ENCODE measurements around the gene DDX47. TPM values are rescaled to one million over a fixed set of nuclear protein-coding genes. Genes with fewer than 3 reads are reported as not detected.
"Not testable (repeated sequence)": the region's sequence is repeated elsewhere in the genome, so short reads cannot be mapped to it uniquely, and the experiment has no call there.

Gene DDX47
- total RNA-seq, 1 experiment from 2014 or later, result 172 TPM

DNA sequence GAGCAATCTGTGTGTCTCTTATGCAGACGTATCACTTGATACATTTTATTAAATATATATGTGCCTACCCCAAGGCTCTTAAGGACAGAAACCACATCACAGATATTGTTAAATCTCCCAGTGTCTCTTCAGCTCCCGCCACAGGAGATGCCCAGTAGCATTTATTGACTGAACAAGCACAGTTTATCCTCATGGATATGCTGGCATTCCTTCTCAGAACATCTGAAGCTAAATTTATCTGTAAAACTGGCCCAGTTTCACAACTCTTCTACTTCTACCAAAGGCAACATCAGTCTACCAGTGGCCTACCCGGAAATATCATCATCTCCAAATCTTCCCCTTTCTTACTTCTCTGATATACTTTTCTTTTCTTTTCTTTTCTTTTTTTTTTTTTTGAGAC is 17.0 kb upstream of the DDX47 start:
- no peak for DNase-seq (ENCODE audit: low spot score)
- in situ Hi-C loops (cut with HindIII; ENCODE audit: low sequenced_read_pairs), result no loop called here

DNA sequence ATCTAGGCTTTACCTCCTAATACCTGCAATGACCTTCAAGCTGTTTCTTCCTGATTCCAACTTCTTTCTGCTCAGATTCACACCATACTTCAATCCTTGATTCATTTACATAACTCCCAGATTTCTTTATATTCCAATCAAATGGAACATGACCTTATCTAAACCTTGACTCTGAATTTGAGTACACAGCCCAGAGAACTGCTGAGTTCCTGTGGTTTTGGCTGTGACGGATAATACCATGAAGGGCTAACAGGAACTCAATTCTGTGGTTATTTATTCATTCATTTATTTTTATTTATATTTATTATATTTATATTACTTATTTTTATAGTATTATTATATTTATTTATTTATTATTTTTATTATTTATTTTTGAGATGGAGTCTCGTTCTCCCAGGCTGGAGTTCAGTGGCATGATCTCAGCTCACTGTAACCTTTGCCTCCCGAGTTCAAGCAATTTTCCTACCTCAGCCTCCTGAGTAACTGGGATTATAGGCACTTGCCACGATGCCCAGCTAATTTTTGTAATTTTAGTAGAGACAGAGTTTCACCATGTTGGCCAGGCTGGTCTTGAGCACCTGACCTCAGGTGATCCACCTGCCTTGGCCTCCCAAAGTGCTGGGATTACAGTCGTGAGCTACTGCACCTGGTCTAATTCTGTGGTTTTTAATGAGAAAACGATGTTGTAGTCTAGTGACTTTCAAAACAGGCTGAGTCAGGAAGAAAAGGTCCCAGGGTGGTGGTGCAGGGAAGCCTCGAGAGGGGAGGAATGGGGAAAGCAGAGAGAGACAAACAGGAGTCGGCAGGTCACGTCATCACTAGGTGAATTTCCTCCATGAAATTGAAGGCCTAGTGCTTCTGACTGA is 16.0 kb upstream of the DDX47 start:
- in situ Hi-C loops (cut with HindIII; ENCODE audit: low sequenced_read_pairs), result no loop called here
- no peak for DNase-seq (ENCODE audit: low spot score)

DNA sequence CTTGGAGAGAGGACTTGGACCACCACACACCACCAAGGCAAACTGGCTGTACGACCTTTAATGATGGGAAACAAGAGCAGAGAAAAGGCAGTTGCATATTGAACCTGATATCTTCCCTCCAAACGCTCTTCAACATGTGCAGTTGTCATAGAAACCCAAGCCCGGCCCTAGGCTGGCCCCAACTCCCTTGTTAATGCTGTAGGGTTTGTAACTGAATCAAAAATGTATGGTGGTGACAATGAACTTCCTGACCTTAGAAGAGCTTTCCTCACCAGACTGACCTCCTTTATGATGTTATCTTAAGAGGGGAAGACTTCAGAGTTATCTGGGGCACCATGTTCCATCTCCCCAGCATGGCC is 15.4 kb upstream of the DDX47 start:
- no peak for DNase-seq (ENCODE audit: low spot score)
- in situ Hi-C loops (cut with HindIII; ENCODE audit: low sequenced_read_pairs), result no loop called here

DNA sequence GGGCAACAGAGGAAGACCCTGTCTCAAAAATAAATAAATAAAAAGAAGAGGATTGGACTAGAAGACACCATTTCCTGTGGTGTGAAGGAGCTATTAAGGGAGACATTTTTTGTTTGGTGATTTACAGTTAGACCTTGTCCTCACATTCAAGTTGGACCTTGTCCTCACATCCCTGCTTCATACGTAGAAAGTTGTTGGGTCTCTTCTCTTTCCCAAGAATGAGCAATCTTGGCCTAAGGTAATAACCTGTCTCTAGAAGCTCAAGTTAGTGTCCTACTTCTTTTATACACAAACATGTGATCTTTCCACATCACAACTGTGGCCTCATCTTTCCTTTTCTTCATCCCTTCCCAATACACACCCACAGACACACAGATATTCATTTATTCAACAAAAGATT is 14.7 kb upstream of the DDX47 start:
- no peak for DNase-seq (ENCODE audit: low spot score)
- in situ Hi-C loops (cut with HindIII; ENCODE audit: low sequenced_read_pairs), result no loop called here

DNA sequence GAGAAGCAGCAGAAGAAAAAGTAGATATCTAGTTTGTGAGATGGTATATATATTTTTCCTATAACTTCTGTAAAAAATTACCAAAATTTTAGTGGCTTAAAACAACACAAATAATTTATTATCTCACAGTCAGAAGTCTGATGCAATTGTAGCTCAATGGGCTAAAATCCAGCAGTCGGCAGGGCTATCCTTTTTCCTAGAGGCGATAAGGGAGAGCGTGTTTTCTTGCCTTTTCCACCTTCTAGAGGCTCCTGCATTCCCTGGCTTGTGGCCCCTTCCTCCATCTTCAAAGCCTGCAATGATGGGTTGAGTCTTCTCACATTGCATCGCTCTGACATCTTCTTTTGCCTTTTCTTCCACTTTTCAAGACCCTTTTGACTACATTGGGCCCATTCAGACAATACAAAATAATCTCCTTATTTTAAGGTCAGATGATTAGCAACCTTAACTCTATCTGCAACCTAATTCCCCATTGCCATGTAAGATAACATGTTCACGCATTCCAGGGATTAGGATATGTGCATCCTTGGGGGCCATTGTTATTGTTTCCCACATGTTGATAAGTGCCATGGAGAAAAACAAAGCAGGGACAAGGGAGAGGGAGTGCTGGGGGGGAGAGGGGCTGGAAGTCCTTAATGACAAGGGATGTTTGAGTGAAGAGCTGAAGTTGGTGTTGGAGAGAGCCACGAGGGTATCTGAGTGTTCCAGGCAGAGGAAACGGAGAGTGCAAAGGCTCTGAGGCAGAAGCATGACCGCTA is 13.8 kb upstream of the DDX47 start:
- no peak for DNase-seq (ENCODE audit: low spot score)
- in situ Hi-C loops (cut with HindIII; ENCODE audit: low sequenced_read_pairs), result no loop called here

DNA sequence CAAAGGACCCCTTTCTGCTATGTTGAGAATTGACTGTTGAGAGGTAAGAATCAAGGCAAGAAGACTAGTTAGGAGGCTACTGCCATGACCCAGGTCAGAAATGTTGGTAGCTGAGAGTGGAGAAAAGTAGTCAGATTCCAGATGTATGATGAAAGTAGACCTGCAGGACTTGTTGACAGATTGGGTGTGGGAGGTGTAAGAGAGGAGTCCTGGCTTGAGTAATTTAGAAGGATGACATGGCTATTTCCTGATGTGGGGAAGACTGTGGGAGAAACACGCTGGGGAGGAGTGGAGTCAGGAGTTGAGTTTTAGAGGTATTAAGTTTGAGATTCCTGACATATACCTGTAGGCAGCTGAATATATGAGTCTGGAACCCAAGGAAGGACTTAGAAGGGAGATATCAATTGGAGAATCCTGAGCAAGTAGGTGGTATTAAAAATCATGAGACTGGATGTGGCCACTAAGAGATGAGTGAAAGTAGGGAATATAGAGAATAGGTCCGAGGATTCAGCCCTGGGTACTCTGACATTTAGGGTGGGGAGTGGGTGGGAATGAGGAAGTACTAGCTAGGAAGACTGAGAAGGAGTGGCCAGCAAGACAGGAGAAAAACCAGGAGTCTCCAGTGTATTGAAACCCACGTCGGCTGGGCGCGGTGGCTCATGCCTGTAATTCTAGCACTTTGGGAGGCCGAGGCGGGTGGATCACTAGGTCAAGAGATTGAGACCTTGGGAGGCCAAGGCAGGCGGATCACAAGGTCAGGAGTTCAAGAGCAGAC is 12.6 kb upstream of the DDX47 start:
- DNase-seq (ENCODE audit: low spot score), result no peak
- in situ Hi-C loops (cut with HindIII; ENCODE audit: low sequenced_read_pairs), result no loop called here

DNA sequence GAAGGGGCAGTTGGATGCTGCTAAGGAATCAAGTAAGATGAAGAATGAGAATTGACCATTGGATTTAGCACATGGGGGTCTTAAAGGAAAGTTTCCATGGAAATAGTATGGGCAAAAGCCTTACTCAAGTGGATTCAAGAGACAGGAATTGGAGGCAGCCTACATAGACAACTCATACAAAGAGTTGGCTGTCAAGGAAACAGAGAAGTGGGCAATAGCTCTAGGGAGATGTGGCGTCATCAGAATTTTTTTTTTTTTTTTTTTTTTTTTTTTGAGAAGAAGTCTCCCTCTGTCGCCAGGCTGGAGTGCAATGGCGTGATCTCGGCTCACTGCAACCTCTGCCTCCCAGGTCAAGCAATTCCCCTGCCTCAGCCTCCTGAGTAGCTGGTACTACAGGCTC is 11.5 kb upstream of the DDX47 start:
- DNase-seq (ENCODE audit: low spot score); in situ Hi-C loops (cut with HindIII; ENCODE audit: low sequenced_read_pairs): not testable (repeated sequence)

DNA sequence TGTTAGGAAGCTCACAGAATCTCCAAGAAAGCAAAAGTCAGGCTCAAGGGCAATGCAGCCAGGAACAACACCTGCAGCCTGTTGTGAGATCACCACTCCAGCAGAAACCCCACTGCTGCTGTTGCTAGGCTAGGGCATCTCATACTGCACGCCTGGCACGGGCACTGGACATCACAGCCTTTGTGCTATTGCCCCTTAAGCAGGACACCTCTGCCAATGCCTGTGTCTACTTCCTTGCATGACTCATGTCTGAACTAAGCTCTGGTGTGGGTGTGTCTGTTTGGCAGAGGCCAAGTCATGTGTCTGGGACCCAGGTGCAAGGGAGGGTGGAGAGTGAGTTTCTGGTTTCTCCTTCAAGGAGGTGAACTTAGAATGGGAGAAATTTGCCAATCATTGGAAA is 10.0 kb upstream of the DDX47 start:
- in situ Hi-C loops (cut with HindIII; ENCODE audit: low sequenced_read_pairs), result no loop called here
- no peak for DNase-seq (ENCODE audit: low spot score)

DNA sequence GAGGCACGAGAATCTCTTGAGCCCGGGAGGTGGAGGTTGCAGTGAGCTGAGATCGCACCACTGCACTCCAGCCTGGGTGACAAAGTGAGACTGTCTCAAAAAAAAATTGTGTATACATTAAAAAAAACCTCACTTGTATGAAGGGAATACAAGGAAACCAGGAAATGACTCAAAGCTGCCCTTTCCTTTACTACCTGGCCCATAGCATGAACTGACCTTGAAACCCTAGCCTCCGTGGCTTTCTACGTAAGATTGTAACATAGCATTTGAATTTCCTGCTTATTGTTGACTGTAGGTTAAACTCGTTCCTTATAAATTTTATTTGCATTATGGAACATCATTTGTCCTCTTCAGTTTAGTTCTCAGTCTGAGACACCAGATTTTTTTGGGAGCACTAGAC is 9.1 kb upstream of the DDX47 start:
- in situ Hi-C loops (cut with HindIII; ENCODE audit: low sequenced_read_pairs), result no loop called here

DNA sequence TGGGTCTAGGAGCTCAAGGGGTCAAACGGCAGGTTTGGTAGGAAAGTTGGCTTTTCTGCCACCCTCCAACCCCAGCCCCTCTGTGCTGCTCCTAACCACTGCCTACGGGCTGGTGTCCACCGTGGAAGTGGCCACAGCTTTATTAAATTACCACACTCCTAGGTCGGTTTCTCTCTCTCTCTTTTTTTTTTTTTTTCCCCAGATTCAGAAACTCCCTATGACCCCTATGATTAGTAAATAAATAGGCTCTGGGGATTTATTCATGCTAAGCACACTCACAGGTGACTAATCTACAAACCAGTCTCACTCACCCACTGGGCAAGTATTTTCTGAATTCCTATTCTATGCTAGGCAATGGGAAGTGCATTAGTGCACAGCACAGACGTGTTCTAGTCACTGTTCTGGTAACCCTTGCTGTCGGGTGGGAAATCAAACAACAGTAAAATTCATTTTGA is 8.7 kb upstream of the DDX47 start:
- in situ Hi-C loops (cut with HindIII; ENCODE audit: low sequenced_read_pairs), result no loop called here
- DNase-seq (ENCODE audit: low spot score), result no peak

More for the DNA sequence above, 9.1 kb upstream of the DDX47 start:
- DNase-seq (ENCODE audit: low spot score), result no peak

DNA sequence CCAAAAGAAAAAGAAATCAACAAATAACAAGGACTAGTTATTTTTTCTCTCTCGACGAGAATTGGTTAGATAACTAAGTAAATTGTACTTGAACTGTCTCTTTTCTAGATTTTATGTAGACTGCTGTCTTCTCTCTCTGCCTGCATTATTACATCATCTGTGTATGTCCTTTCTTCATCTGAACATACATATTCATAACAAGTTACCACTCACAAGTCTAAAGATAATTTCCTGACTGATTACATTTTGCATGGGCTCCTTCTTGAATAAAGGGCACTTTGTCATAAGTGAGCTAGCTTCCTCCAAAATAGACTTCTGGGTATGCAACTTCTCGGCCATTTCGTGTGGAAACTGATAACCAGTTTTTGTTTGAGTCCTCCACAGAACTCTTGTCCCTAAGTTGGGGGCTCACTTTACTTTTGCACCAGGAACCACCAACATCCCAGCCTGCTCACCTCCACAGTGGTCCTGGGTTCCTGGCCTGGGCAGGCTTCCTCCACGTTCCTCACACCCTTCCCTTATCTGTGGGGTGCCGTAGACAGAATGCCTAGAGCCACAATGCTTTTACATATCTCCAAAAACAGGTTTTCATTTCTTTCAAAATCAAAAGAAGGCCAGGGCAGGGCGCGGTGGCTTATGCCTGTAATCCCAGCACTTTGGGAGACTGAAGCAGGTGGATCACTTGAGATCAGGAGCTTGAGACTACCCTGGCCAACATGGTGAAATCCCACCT is 6.2 kb upstream of the DDX47 start:
- DNase-seq (ENCODE audit: low spot score), result no peak
- in situ Hi-C loops (cut with HindIII; ENCODE audit: low sequenced_read_pairs), result no loop called here

DNA sequence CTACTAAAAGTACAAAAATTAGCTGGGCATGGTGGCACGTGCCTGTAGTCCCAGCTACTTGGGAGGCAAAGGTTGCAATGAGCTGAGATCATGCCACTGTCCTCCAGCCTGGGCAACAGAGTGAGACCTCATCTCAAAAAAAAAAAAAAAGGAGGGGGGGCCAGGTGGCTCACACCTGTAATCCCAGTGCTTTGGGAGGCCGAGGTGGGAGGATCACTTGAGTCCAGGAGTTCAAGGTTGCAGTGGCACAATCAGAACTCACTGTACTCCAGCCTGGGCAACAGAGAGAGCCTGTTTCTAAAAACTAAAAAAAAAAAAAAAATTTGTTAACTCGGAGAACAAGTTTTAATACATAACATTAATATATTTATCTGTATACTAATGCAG is 5.6 kb upstream of the DDX47 start:
- DNase-seq (ENCODE audit: low spot score); in situ Hi-C loops (cut with HindIII; ENCODE audit: low sequenced_read_pairs): not testable (repeated sequence)

DNA sequence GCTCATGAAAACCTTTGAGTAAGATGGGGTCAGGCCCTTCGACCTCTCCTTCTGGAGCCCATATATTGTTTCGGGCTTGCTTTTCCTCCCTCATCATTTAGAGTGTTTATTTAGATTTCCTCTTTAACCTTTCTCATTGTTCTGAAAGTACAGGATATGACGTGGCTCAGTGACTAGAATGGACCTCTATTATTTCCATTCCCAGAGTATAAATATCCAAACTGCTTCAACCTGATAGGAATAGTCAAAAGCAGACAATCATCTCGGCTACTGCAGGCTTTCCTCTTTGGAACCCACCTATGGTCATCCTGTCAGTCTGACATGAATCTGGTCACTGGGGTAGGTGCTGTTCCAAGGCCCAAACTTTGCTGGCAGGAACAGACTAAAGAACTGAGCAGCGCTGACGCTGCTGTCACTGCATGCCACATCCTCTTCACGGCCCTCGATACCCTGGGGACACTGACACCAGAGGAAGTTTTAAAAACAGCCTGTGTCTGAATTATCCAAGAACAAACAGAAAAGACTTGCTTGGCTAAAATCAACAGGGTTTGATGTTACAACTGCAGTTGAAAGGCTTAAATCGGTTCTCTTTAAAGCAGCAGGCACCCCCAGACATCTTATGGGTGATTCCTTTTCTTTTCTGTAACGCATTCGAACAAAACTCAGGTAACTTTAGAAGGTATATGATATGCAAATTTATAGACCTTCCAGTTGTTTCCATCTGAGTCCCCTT is 5.0 kb upstream of the DDX47 start:
- no peak for DNase-seq (ENCODE audit: low spot score)
- in situ Hi-C loops (cut with HindIII; ENCODE audit: low sequenced_read_pairs), result no loop called here

DNA sequence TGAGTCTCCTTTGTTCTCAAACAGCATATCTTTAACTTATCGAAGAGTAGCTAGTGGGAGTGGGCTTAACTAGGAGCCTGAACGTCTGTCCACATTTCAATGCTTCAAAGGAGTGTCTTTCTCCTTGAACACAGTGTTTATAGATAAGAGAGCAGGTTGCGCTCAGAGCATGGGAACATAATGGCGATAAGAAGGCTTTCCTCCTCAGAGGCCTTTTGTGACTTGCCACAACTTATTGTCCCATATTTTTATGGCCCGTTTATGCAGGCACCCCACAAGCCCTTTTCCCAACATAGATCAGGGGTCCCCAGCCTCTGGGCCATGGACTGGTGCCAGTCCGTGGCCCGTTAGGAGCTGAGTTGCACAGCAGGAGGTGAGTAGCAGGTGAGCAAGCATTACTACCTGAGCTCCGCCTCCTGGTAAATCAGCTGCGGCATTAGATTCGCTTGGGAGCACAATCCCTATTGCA is 2.6 kb upstream of the DDX47 start:
- in situ Hi-C loops (cut with HindIII; ENCODE audit: low sequenced_read_pairs), result no loop called here
- no peak for DNase-seq (ENCODE audit: low spot score)

DNA sequence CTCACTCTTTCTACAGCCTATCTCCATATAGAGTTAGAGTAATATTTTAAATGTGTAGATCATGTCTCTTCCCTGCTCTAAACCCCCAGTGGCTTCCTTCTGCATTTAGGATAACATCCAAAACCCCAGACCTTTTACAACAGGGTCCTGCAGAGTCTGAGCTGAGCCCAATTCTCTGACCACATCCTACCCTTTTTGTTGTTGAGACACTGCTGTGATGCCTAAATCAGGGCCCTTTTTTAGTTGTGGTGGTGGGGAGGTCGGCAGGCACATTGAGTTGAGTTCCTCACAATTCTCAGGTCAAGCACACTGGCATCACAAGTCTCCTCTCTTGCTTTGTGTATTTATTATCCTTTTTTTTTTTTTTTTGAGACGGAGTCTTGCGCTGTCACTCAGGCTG is 1.8 kb upstream of the DDX47 start:
- in situ Hi-C loops (cut with HindIII; ENCODE audit: low sequenced_read_pairs), result no loop called here
- DNase-seq (ENCODE audit: low spot score), result no peak

DNA sequence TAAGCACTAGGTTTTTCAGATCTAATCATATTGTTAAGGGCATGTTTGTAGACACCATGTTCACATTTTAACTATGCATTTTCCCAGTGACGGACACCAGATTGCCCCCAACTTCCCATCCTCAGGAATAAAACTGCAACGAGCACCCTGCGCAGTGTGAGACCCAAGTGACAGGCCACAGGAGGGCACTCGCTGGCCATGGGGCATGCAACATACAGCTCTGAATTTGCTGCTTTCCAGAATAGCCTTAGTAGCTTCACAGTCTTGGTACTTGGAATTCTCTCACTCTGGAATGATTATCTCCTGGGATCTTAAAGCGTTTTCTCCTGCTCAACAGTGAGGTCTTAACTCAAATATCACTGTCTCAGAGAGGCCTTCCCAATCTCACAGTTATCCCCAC is 972 bp upstream of the DDX47 start:
- peak; percentile 29 for DNase-seq (ENCODE audit: low spot score)
- in situ Hi-C loops (cut with HindIII; ENCODE audit: low sequenced_read_pairs), result no loop called here

DNA sequence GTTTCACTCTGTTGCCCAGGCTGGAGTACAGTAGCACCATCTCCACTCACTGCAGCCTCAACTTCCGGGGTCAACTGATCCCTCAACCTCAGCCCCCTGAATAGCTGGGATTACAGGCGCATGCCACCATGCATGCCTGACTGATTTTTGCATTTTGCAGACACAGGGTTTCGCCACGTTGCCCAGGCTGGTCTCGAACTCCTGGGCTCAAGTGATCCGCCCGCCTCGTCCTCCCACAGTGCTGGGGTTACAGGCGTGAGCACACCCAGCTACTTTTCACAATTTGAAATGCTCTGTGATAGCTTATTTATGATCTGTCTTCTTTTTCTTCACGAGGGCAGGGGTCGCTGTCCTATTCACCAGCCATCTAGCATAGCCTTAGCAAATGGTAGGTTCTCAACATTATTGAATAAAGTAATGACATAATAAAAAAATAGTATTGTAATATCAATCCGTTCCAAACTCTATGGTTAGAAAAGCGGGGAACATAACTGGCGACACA is 477 bp upstream of the DDX47 start:
- no peak for DNase-seq (ENCODE audit: low spot score)
- in situ Hi-C loops (cut with HindIII; ENCODE audit: low sequenced_read_pairs), result no loop called here

DNA sequence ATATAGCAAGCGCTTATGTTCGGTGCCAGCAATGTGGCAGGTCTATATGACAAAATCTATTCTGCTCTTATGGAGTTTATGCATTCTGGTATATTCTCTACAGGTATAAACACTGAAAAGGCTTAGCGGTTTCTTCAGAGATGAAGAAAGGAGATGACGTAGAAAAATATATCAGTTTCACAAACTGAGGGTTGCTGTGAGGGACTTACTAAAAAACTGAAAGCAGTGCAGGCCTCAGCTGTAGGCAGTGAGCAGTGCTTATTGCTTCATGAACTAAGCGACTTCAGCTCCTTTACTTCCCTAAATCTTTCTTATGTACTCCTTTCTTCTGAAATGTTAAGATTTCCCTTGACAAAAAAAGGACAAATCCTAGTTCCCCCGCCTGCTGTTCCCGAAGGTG is 4.5 kb downstream of the DDX47 start:
- in situ Hi-C loops (cut with HindIII; ENCODE audit: low sequenced_read_pairs), result no loop called here

More for the DNA sequence above, 4.5 kb downstream of the DDX47 start:
- no peak for DNase-seq (ENCODE audit: low spot score)
